Natural killer cell treated with Interleukin-12 subunit alpha and Interleukin-12 subunit beta and Interleukin-15 and Interleukin-18, amount 100 ng/mL, for 72 hours (primary cell): ENCODE results near the gene LARGE1. TPM values are rescaled to one million over a fixed set of nuclear protein-coding genes. Genes with fewer than 3 reads are reported as not detected.
A peak's percentile ranks its signal among the peaks of the same experiment; 100 is the strongest.

Source experiments
- ATAC-seq, 2 donors: fragments of 150-1000 bp; cut with Tn5 transposase in 1 of 2; sonication (Bioruptor Pico), chemical (Tn5 transposase) in 1 of 2; 2 replicates each; pipeline ENCODE4 v1.10.0; 2021
- DNase-seq: peaks from one replicate; pipeline ENCODE4 v3.0.0; 2022; ENCODE audit warnings: low spot score
- H3K27ac Mint-ChIP-seq, 2 donors: 1 replicate in 1 of 2; 2 replicates in 1 of 2; pipeline ENCODE4 v1.8.0; 2022; ENCODE audit warnings: mixed read lengths in 2 of 2, mild to moderate bottlenecking in 1 of 2, moderate library complexity in 1 of 2
- H3K27me3 Mint-ChIP-seq, 2 donors: 1 replicate in 1 of 2; 2 replicates in 1 of 2; pipeline ENCODE4 v1.8.0; 2022; ENCODE audit warnings: mixed read lengths in 2 of 2
- H3K36me3 Mint-ChIP-seq: one replicate; pipeline ENCODE4 v1.8.0; 2022; ENCODE audit warnings: mixed read lengths
- H3K4me1 Mint-ChIP-seq, 2 donors: 1 replicate in 1 of 2; 2 replicates in 1 of 2; pipeline ENCODE4 v1.8.0; 2022; ENCODE audit warnings: low read depth in 2 of 2, mixed read lengths in 2 of 2, mild to moderate bottlenecking in 1 of 2
- H3K4me3 Mint-ChIP-seq: one replicate; pipeline ENCODE4 v1.8.0; 2022; ENCODE audit warnings: mixed read lengths
- H3K9me3 Mint-ChIP-seq: 2 replicates; pipeline ENCODE4 v1.8.0; 2022; ENCODE audit warnings: mixed read lengths
- total RNA-seq, 2 donors: library from RNA; stranded (reverse); gene quantifications; one replicate each; pipeline ENCODE4 v1.2.3, GENCODE V29; 2022

LARGE1 gene
- 1 to 10 TPM; 6.9 to 9.0 TPM for total RNA-seq

- no peaks in the 10 kb centered on the region for H3K9me3 Mint-ChIP-seq
- no peak for DNase-seq
- H3K4me1 Mint-ChIP-seq = peaks cover 18 to 21% of the 10 kb centered on the region in 2 donors
- peak; percentile 2 to 7 for ATAC-seq
- peaks cover 11% of the 10 kb centered on the region for H3K36me3 Mint-ChIP-seq
- peak within 1 kb of the TSS; percentile 82 for H3K4me3 Mint-ChIP-seq
- no peak within 1 kb of the TSS for H3K27ac Mint-ChIP-seq
- peaks cover 40 to 46% of the 10 kb centered on the region in 2 donors for H3K27me3 Mint-ChIP-seq
These were observed at the start of gene LARGE1 for GRCh38 chr22:33920197-33920540. Gene LARGE1, minus strand, starts transcription at chr22:33920476.

DNA sequence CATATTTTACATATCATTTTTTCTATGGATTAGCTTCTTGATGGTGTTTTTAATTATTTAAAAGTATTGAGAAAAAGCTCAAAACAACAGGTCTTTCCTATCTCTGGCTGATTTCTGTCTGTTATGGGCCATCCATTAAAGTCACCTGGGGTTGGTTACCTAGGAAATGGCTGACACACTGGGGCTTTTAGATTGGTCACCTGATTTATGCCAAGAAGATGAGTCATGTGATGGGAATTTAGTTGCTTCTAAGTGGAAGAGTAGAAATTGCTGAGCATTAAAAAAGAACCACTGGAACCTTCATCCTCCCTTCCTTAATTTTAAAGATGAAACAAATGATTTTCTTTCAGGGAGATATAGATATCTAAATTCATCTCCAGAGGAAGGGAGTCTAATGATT is 48.8 kb upstream of the LARGE1 start:
- no peak overlapping the region for H3K4me3 Mint-ChIP-seq

DNA sequence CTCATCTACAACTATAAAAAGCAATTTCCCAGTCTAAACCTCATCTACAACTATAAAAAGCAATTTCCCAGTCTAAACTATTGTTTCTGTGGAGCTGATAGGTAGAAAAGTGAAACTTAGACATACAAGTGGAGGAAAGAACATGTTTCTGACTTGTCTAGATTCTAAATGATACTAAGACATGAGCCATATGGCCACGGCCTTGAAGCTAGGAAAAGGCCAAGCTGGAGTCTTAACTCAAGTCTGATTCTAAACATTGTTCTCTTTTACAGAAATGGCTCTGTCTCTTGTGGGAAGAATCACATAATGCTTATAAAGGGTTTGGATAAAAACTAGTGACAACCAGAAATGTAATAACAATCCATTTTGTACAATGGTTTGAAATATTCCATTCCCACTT is 43.8 kb upstream of the LARGE1 start:
- Mint-ChIP-seq H3K9me3 (no peaks in the 10 kb centered on the region), H3K4me1 (no peaks in the 10 kb centered on the region), H3K27me3 (no peaks in the 10 kb centered on the region), H3K4me3 (no peak overlapping the region), H3K27ac (no peak overlapping the region), H3K36me3 (no peaks in the 10 kb centered on the region)
- DNase-seq (no peak), ATAC-seq (no peak)

More for the DNA sequence above, 48.8 kb upstream of the LARGE1 start:
- Mint-ChIP-seq H3K36me3 (no peaks in the 10 kb centered on the region), H3K9me3 (no peaks in the 10 kb centered on the region), H3K27me3 (peaks cover 4 to 6% of the 10 kb centered on the region in 2 donors), H3K4me1 (no peaks in the 10 kb centered on the region), H3K27ac (no peak overlapping the region)
- no peak for ATAC-seq
- DNase-seq = no peak

DNA sequence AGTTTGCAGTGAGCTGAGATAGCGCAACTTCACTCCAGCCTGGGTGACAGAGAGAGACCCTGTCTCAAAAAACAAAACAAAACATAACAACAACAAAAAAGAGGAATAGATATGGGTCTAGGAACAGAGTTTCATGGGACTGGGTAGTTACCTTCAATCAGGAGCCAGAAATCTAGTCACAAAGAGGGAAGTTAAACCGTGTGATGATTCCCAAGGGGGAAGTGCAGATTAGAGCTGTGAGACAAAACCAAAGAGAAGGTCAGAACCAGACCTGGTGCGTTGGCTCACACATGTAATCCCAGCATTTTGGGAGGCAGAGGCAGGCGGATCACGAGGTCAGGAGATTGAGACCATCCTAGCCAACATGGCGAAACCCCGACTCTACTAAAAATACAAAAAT is 42.1 kb upstream of the LARGE1 start:
- Mint-ChIP-seq H3K9me3 (no peaks in the 10 kb centered on the region), H3K27me3 (no peaks in the 10 kb centered on the region), H3K27ac (no peak overlapping the region), H3K36me3 (no peaks in the 10 kb centered on the region), H3K4me1 (no peaks in the 10 kb centered on the region), H3K4me3 (no peak overlapping the region)
- DNase-seq = no peak
- ATAC-seq = no peak

- ATAC-seq (no peak), DNase-seq (no peak)
- H3K27ac Mint-ChIP-seq = no peak overlapping the region
- H3K4me1 Mint-ChIP-seq = no peaks in the 10 kb centered on the region
- no peaks in the 10 kb centered on the region for H3K9me3 Mint-ChIP-seq
- no peaks in the 10 kb centered on the region for H3K36me3 Mint-ChIP-seq
- H3K27me3 Mint-ChIP-seq = no peaks in the 10 kb centered on the region
- no peak overlapping the region for H3K4me3 Mint-ChIP-seq
These were observed 38.5 kb upstream of the LARGE1 start for GRCh38 chr22:33958741-33959140.

GRCh38 chr22:33957086-33957485 is 36.8 kb upstream of the LARGE1 start:
- ATAC-seq (no peak), DNase-seq (no peak)
- no peaks in the 10 kb centered on the region for H3K4me1 Mint-ChIP-seq
- H3K4me3 Mint-ChIP-seq = no peak overlapping the region
- no peaks in the 10 kb centered on the region for H3K27me3 Mint-ChIP-seq
- H3K9me3 Mint-ChIP-seq = no peaks in the 10 kb centered on the region
- no peaks in the 10 kb centered on the region for H3K36me3 Mint-ChIP-seq
- H3K27ac Mint-ChIP-seq = no peak overlapping the region

- Mint-ChIP-seq H3K4me1 (no peaks in the 10 kb centered on the region), H3K9me3 (no peaks in the 10 kb centered on the region)
These were observed 32.5 kb upstream of the LARGE1 start for GRCh38 chr22:33952776-33953175.

GRCh38 chr22:33940741-33941140 is 20.5 kb upstream of the LARGE1 start:
- no peak for ATAC-seq

More at GRCh38 chr22:33952776-33953175, 32.5 kb upstream of the LARGE1 start:
- DNase-seq = no peak
- H3K27me3 Mint-ChIP-seq = no peaks in the 10 kb centered on the region
- no peak overlapping the region for H3K27ac Mint-ChIP-seq
- H3K36me3 Mint-ChIP-seq = no peaks in the 10 kb centered on the region
- no peak for ATAC-seq
- H3K4me3 Mint-ChIP-seq = no peak overlapping the region

GRCh38 chr22:33932997-33933396 is 12.7 kb upstream of the LARGE1 start:
- Mint-ChIP-seq H3K27ac (no peak overlapping the region), H3K4me3 (no peak overlapping the region)

More at GRCh38 chr22:33940741-33941140, 20.5 kb upstream of the LARGE1 start:
- H3K4me3 Mint-ChIP-seq = no peak overlapping the region
- H3K36me3 Mint-ChIP-seq = no peaks in the 10 kb centered on the region
- no peak for DNase-seq
- H3K4me1 Mint-ChIP-seq = no peaks in the 10 kb centered on the region
- no peaks in the 10 kb centered on the region for H3K27me3 Mint-ChIP-seq
- no peak overlapping the region for H3K27ac Mint-ChIP-seq
- H3K9me3 Mint-ChIP-seq = no peaks in the 10 kb centered on the region

DNA sequence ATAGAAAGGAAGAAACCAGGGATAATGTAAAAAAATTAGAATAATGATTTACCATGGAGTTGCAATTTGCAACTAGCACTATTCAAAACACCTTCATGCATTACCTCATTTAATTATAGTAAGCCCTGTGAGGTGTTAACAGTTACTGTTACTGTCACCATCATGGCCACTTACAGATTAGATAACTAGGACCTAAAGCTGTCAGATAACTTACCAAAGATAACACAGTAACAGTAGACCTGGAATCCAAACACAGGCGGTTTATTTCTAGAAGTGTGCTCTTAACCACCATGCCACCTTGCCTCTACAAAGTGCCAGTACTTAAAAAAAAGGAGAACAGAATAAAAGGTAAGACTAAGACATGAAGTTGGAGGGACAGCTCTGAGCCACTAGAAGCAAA is 11.1 kb upstream of the LARGE1 start:
- DNase-seq (no peak), ATAC-seq (no peak)
- Mint-ChIP-seq H3K36me3 (no peaks in the 10 kb centered on the region), H3K27ac (no peak overlapping the region), H3K9me3 (no peaks in the 10 kb centered on the region), H3K4me3 (no peak overlapping the region), H3K4me1 (no peaks in the 10 kb centered on the region), H3K27me3 (peaks cover 8 to 20% of the 10 kb centered on the region in 2 donors)

More at GRCh38 chr22:33932997-33933396, 12.7 kb upstream of the LARGE1 start:
- ATAC-seq (no peak), DNase-seq (no peak)
- Mint-ChIP-seq H3K4me1 (no peaks in the 10 kb centered on the region), H3K9me3 (no peaks in the 10 kb centered on the region), H3K36me3 (no peaks in the 10 kb centered on the region), H3K27me3 (peaks cover 6 to 20% of the 10 kb centered on the region in 2 donors)

GRCh38 chr22:33927752-33928151 is 7.5 kb upstream of the LARGE1 start:
- Mint-ChIP-seq H3K36me3 (peaks cover 9% of the 10 kb centered on the region), H3K27me3 (peaks cover 22 to 23% of the 10 kb centered on the region in 2 donors), H3K4me1 (peaks cover 2 to 10% of the 10 kb centered on the region in 2 donors), H3K27ac (no peak overlapping the region), H3K9me3 (no peaks in the 10 kb centered on the region), H3K4me3 (no peak overlapping the region)
- no peak for DNase-seq
- ATAC-seq = no peak

GRCh38 chr22:33925194-33925593 is 4.9 kb upstream of the LARGE1 start:
- DNase-seq = no peak
- peaks cover 8 to 13% of the 10 kb centered on the region in 2 donors for H3K4me1 Mint-ChIP-seq
- no peak overlapping the region for H3K4me3 Mint-ChIP-seq
- H3K27me3 Mint-ChIP-seq = peaks cover 20 to 26% of the 10 kb centered on the region in 2 donors
- no peak for ATAC-seq
- H3K36me3 Mint-ChIP-seq = peaks cover 11% of the 10 kb centered on the region
- no peaks in the 10 kb centered on the region for H3K9me3 Mint-ChIP-seq
- H3K27ac Mint-ChIP-seq = no peak overlapping the region

DNA sequence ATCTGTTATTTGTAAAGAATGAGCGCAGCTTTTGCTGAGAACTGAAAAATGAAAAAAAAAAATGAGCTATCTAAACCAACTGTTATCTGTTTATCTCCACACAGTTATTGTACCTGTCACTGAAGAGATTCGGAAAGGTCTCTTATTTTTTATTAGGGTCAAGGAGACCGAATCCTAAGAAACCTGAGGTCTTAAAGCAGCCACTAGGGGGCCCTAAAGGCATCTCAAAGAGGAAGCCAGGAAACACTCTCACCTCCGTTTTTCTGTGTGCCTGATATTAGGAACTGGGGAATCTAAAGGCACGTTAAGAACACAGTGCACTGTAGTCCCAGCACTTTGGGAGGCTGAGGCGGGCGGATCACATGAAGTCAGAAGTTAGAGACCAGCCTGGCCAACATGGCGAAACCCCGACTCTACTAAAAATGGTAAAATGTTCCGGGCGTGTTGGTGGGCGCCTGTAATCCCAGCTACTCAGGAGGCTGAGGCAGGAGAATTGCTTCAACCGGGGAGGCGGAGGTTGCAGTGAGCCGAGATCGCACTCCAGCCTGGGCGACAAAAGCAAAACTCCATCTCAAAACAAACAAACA is 3.5 kb upstream of the LARGE1 start:
- no peak overlapping the region for H3K27ac Mint-ChIP-seq
- no peaks in the 10 kb centered on the region for H3K9me3 Mint-ChIP-seq
- H3K4me1 Mint-ChIP-seq = peaks cover 15 to 21% of the 10 kb centered on the region in 2 donors
- H3K27me3 Mint-ChIP-seq = peaks cover 21 to 31% of the 10 kb centered on the region in 2 donors
- no peak for ATAC-seq
- peak overlapping the region; percentile 51 for H3K4me3 Mint-ChIP-seq
- H3K36me3 Mint-ChIP-seq = peaks cover 11% of the 10 kb centered on the region
- DNase-seq = no peak

DNA sequence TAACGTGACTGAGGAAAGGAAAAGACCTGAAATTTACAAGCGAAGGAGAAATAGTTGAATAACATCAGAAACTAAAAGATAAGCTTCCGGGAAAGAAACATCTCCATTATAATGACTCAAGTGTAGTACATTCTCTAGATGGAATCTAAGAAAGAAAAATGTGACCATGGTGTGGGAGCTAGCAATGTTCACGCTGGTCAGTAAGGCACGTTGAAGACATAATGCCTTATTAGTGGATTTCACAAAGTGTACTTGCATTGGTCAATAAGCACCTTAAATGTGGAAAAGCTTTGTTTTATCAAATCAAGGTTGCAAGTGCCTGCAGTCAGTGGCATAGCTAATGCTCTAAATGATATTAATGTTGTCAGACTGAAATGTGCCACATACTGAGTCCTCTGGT is 2.8 kb upstream of the LARGE1 start:
- ATAC-seq (no peak), DNase-seq (no peak)
- no peaks in the 10 kb centered on the region for H3K9me3 Mint-ChIP-seq
- peaks cover 29 to 36% of the 10 kb centered on the region in 2 donors for H3K27me3 Mint-ChIP-seq
- peak overlapping the region; percentile 90 for H3K4me3 Mint-ChIP-seq
- peak overlapping the region in 1 of 2 donors; percentile 62 for H3K27ac Mint-ChIP-seq
- peaks cover 11% of the 10 kb centered on the region for H3K36me3 Mint-ChIP-seq
- H3K4me1 Mint-ChIP-seq = peaks cover 18 to 21% of the 10 kb centered on the region in 2 donors

DNA sequence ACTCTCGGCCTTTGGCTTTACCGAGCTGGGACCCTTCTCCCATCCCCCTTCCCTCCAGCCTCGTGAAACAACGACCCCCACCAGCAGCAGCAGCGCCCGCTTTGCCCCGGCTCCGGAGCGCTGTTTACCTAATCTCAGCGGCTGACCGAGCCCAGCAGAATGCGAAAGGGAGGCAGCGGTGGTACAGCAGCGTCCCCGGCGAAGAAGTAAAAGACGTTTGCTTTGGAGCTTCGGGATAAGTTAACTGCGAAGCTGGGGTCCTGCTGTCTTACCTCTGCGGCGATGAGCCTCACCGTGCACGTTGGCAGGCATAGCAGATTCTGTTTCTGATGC is 2.0 kb upstream of the LARGE1 start:
- H3K27me3 Mint-ChIP-seq = peaks cover 36 to 39% of the 10 kb centered on the region in 2 donors
- no peaks in the 10 kb centered on the region for H3K9me3 Mint-ChIP-seq
- ATAC-seq = no peak
- peak overlapping the region; percentile 90 for H3K4me3 Mint-ChIP-seq
- H3K4me1 Mint-ChIP-seq = peaks cover 18 to 21% of the 10 kb centered on the region in 2 donors
- no peak for DNase-seq
- H3K36me3 Mint-ChIP-seq = peaks cover 11% of the 10 kb centered on the region
- peak overlapping the region in 1 of 2 donors; percentile 62 for H3K27ac Mint-ChIP-seq
